ENCODE data around the gene GTPBP1. TPM values are rescaled to one million over a fixed set of nuclear protein-coding genes. Genes with fewer than 3 reads are reported as not detected.

Gene GTPBP1
- total RNA-seq = 19.3 TPM

DNA sequence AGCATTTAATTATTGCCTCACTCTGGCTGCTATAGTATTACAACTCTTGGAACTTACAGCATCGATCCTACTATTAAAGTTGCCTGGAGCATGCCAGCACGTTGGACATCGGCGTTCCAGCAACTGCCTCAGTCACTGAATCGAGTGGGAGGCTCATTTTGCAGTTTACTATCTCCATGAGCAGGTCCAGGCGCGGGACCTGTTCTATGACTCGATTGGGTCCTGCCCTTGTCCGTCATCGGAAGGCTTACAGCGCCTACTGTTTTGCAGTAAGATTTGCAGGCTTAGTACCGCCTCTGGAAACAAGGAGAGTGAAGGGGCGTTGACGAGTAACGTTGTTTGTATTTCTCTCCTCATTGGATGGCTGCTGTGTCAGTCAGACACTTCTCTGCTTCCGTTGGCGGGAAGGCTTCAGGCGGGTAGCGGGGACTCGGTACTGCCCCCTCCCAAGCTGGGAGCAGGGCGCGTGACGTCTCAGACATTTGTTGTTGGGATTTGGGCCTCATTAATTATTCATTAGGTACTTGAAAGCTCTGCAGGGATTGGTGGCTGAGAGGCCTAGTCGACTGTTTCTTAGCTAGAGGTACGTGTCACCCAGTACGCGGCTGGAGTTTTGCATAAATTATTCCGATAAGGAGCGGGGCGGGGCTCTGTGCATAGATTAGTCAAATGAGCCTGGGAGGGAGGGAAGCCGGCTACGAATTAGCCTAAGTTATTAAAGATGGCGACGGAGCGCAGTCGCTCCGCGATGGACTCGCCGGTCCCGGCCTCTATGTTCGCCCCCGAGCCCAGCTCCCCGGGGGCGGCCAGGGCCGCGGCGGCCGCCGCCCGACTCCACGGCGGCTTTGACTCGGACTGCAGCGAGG lies at the start of gene GTPBP1:
Gene GTPBP1 (plus strand): TSS at position 710 of the 866 bp plus-strand sequence. CDS start 12 bp downstream, at position 722.
- Histone ChIP-seq H3K9me3 (ENCODE audit: control insufficient read depth in 3 of 3, low read length in 3 of 3) (no peaks in the 10 kb centered on the region), H3K4me3 (ENCODE audit: low read length in 3 of 3) (peak within 1 kb of the TSS; percentile 83 to 90 (median 85)), H3K36me3 (ENCODE audit: control insufficient read depth in 3 of 3, insufficient read depth in 3 of 3, low read length in 3 of 3) (peaks cover 2 to 6% (median 4%) of the 10 kb centered on the region in 3 donors), H3K27ac (ENCODE audit: low read depth, low read length) (peak within 1 kb of the TSS; percentile 94), H3K4me1 (ENCODE audit: control insufficient read depth in 3 of 3, insufficient read depth in 3 of 3, low read length in 3 of 3) (peaks cover 33 to 47% (median 35%) of the 10 kb centered on the region in 3 donors), H3K27me3 (ENCODE audit: control insufficient read depth in 3 of 3, insufficient read depth in 3 of 3, low read length in 3 of 3) (no peaks in the 10 kb centered on the region), H3K9ac (ENCODE audit: low read depth in 1 of 3, low read length in 3 of 3) (peak within 1 kb of the TSS; percentile 79 to 89 (median 88))

DNA sequence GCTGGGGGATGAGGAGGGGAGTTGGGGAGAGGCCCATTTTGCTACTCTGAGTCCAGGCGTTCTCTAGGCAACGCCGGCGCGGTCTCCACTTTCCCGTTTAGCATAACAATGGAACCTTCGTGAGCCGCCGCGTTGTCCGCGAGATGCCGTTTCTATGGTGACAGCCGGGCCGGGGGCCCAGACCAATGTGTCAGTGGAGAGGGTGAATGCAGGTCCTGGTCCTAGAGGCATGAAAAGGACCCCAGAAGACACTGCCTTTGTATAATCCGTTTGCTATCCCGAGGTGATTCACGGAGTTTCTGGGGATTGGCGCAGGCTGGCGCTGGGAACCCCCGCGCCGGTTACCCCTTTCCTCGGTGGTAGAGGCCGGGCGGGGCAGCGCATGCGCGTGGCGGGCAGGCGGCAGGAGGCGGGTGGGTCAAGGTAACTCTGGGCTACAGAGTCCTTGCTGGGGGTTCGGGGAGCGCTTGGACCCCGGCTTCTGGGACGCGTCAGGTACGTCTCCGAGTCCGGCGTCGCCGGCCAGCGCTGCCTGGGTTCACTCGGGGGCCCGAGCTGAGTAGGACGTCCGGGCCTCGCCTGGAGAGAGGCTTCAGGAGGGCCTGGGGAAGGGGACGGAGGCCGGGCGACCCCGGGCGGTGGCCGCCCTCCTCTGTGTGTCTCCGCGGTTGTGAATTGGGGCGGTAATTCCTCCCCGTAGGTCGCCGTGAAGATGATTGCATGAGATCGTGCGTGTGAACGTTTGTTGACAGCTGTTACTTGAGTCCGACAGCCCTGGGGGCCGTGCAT lies 49.3 kb upstream of the GTPBP1 start, which contains the start of the genes CBY1 and FAM227A:
Gene CBY1 (plus strand): TSS at position 383 of the 789 bp plus-strand sequence. CDS start 11,417 bp downstream, outside the sequence.
Gene FAM227A (minus strand): TSS at position 137 of the 789 bp plus-strand sequence. CDS start 6,224 bp downstream, outside the sequence.
- peak within 1 kb of the TSS; percentile 93 for H3K27ac ChIP-seq (ENCODE audit: low read depth, low read length)
- H3K36me3 ChIP-seq (ENCODE audit: control insufficient read depth in 3 of 3, insufficient read depth in 3 of 3, low read length in 3 of 3) = no peaks in the 10 kb centered on the region
- H3K9me3 ChIP-seq (ENCODE audit: control insufficient read depth in 3 of 3, low read length in 3 of 3) = no peaks in the 10 kb centered on the region
- H3K9ac ChIP-seq (ENCODE audit: low read depth in 1 of 3, low read length in 3 of 3) = peak within 1 kb of the TSS; percentile 94 to 97 (median 96)
- H3K4me3 ChIP-seq (ENCODE audit: low read length in 3 of 3) = peak within 1 kb of the TSS; percentile 82 to 94 (median 91)
- H3K27me3 ChIP-seq (ENCODE audit: control insufficient read depth in 3 of 3, insufficient read depth in 3 of 3, low read length in 3 of 3) = no peaks in the 10 kb centered on the region
- peaks cover 13 to 14% (median 14%) of the 10 kb centered on the region in 3 donors for H3K4me1 ChIP-seq (ENCODE audit: control insufficient read depth in 3 of 3, insufficient read depth in 3 of 3, low read length in 3 of 3)

DNA sequence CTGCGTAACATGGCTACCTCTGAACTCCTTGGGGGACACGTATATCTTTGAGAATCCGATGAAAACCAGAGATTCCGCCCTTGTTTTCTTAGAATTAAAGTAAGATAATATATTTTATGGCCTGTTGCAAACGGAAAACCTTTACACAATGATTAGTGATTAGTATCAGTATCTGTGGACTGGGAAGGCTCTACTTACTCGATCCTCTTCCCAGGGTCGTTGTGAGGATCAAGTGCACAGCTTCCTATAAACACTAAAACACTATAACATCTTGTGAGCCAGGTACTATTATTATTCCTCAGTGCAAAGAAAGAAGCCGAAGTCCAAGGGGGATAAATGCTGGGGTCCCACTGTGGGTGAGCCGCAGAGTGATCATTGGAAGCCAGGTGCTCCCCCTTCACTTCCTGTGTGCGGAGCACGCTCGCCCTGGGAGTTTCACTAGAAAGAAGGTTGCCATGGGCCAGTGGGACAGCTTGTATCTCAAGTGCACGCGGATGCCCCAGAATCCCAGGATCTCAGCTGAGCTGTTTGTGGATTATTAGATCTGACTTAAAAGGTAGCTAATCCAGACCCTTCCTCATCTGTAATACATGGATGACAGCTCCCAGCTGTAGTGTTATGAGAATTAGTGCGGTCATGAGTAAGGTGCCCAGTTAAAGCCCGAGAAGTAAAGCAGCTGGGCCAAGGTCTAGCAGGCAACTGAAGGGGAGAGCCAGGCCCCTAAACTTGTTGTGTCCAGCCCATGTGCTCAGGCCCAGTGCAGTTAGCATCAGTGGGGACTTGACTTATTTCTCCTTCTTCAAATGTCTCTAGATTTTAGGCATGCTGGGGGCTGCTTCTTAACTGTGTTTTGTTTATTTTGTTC lies 48.5 kb upstream of the GTPBP1 start:
- peaks cover 13 to 14% (median 14%) of the 10 kb centered on the region in 3 donors for H3K4me1 ChIP-seq (ENCODE audit: control insufficient read depth in 3 of 3, insufficient read depth in 3 of 3, low read length in 3 of 3)
- peak overlapping the region; percentile 94 to 97 (median 96) for H3K9ac ChIP-seq (ENCODE audit: low read depth in 1 of 3, low read length in 3 of 3)
- H3K36me3 ChIP-seq (ENCODE audit: control insufficient read depth in 3 of 3, insufficient read depth in 3 of 3, low read length in 3 of 3) = no peaks in the 10 kb centered on the region
- no peaks in the 10 kb centered on the region for H3K9me3 ChIP-seq (ENCODE audit: control insufficient read depth in 3 of 3, low read length in 3 of 3)
- no peaks in the 10 kb centered on the region for H3K27me3 ChIP-seq (ENCODE audit: control insufficient read depth in 3 of 3, insufficient read depth in 3 of 3, low read length in 3 of 3)
- H3K27ac ChIP-seq (ENCODE audit: low read depth, low read length) = peak overlapping the region; percentile 93
- peak overlapping the region; percentile 82 to 94 (median 91) for H3K4me3 ChIP-seq (ENCODE audit: low read length in 3 of 3)

DNA sequence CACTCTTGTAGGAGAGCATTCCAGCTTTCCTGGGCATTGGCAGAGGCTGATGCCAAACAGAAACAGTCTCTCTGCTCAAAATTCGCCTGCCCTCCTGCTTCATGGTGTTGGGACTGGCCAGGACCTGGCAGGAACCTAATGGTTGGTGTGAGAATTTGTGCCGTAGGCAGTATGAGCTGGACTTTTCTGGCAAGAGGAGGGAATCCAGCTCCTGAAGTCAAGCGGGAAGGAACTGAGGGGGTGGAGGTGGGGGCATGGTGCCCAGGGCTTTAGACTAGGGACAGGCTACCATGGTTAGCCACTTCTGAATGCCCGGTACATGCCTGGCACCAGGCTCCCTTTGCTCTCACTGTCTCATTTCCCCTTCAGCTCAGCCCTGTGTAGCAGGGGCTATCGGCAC lies 30.9 kb upstream of the GTPBP1 start:
- Histone ChIP-seq H3K27ac (ENCODE audit: low read depth, low read length) (no peak overlapping the region), H3K36me3 (ENCODE audit: control insufficient read depth in 3 of 3, insufficient read depth in 3 of 3, low read length in 3 of 3) (peaks cover 17 to 24% (median 20%) of the 10 kb centered on the region in 3 donors), H3K4me1 (ENCODE audit: control insufficient read depth in 3 of 3, insufficient read depth in 3 of 3, low read length in 3 of 3) (no peaks in the 10 kb centered on the region), H3K27me3 (ENCODE audit: control insufficient read depth in 3 of 3, insufficient read depth in 3 of 3, low read length in 3 of 3) (no peaks in the 10 kb centered on the region), H3K9ac (ENCODE audit: low read depth in 1 of 3, low read length in 3 of 3) (no peak overlapping the region), H3K9me3 (ENCODE audit: control insufficient read depth in 3 of 3, low read length in 3 of 3) (no peaks in the 10 kb centered on the region), H3K4me3 (ENCODE audit: low read length in 3 of 3) (no peak overlapping the region)

DNA sequence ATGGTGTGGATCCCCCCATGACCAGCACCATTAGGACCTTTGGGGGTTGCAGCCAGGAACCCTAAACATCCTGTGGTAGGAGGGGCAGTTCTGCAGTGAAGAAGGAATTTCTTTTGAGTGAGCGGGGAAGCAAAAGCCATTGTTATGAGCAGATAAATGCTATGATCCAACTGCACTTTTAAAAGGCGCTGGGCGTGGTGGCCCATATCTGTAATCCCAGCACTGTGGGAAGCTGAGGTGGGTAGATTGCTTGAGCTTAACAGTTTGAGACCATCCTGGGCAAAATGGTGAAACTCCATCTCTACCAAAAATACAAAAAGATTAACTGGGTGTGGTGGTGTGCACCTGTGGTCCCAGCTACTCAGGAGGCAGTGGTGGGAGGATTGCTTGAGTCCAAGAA lies 29.9 kb upstream of the GTPBP1 start:
- H3K4me1 ChIP-seq (ENCODE audit: control insufficient read depth in 3 of 3, insufficient read depth in 3 of 3, low read length in 3 of 3) = no peaks in the 10 kb centered on the region
- no peak overlapping the region for H3K9ac ChIP-seq (ENCODE audit: low read depth in 1 of 3, low read length in 3 of 3)
- H3K9me3 ChIP-seq (ENCODE audit: control insufficient read depth in 3 of 3, low read length in 3 of 3) = no peaks in the 10 kb centered on the region
- H3K36me3 ChIP-seq (ENCODE audit: control insufficient read depth in 3 of 3, insufficient read depth in 3 of 3, low read length in 3 of 3) = peaks cover 14 to 22% (median 18%) of the 10 kb centered on the region in 3 donors
- H3K4me3 ChIP-seq (ENCODE audit: low read length in 3 of 3) = no peak overlapping the region
- no peaks in the 10 kb centered on the region for H3K27me3 ChIP-seq (ENCODE audit: control insufficient read depth in 3 of 3, insufficient read depth in 3 of 3, low read length in 3 of 3)
- no peak overlapping the region for H3K27ac ChIP-seq (ENCODE audit: low read depth, low read length)

DNA sequence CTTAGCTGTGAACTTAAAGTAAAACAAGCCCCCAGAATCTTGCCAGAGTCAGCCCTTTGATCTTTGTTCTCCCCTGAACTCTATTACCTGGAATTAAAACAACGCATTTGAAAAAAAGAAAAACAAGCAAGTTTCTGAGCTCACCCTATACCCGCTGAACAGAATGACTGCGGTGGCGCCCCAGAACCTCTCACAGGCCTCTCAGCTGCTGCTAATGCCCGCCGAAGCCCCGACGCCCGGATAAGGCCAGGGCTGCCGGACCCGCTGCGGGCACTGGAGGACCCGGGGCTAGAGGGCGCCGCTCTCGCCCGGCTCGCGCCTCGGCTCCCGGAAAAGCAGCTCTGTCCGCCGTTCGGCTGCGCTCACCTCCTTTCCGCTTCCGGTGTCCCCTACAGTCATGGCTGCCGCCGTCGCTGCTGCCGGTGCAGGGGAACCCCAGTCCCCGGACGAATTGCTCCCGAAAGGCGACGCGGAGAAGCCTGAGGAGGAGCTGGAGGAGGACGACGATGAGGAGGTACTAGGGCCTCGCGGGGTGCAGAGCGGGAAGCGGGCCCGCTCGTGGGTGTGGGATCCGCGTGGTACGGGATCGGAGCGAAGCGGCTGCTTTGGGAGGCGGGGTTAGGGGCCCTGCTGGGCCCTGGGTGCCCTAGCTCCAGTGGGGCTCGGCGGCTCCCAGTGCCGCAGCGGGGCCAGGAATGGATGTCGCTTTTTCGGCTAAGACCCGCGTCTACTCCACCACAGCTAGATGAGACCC lies 24.0 kb upstream of the GTPBP1 start, which contains the start of gene TOMM22:
Gene TOMM22 (plus strand): TSS at position 376 of the 754 bp plus-strand sequence. CDS start 22 bp downstream, at position 398.
- H3K27me3 ChIP-seq (ENCODE audit: control insufficient read depth in 3 of 3, insufficient read depth in 3 of 3, low read length in 3 of 3) = no peaks in the 10 kb centered on the region
- peak within 1 kb of the TSS; percentile 44 for H3K27ac ChIP-seq (ENCODE audit: low read depth, low read length)
- H3K36me3 ChIP-seq (ENCODE audit: control insufficient read depth in 3 of 3, insufficient read depth in 3 of 3, low read length in 3 of 3) = peaks cover 26 to 37% (median 35%) of the 10 kb centered on the region in 3 donors
- H3K4me1 ChIP-seq (ENCODE audit: control insufficient read depth in 3 of 3, insufficient read depth in 3 of 3, low read length in 3 of 3) = peaks cover 7 to 17% (median 11%) of the 10 kb centered on the region in 3 donors
- H3K9ac ChIP-seq (ENCODE audit: low read depth in 1 of 3, low read length in 3 of 3) = peak within 1 kb of the TSS; percentile 93 to 97 (median 94)
- no peaks in the 10 kb centered on the region for H3K9me3 ChIP-seq (ENCODE audit: control insufficient read depth in 3 of 3, low read length in 3 of 3)
- H3K4me3 ChIP-seq (ENCODE audit: low read length in 3 of 3) = peak within 1 kb of the TSS; percentile 89 to 99 (median 99)

DNA sequence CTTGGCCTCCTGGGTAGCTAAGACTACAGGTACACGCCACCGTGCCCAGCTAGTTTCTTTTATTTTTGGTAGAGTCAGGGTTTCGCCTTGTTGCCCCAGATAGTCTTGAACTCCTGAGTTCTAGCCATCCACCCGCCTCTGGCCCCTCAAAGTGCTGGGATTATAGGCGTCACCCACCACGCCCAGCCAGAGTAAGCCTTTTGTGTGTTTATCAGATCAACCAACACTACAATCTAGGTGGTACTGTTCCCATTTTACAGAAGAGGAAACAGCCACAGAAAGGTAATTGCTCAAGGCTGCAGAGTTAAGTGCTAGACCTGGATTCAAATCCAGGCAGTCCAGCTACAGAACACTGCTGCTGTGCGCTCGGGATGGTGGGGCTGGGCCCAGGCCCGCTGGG lies 20.8 kb upstream of the GTPBP1 start:
- Histone ChIP-seq H3K36me3 (ENCODE audit: control insufficient read depth in 3 of 3, insufficient read depth in 3 of 3, low read length in 3 of 3) (peaks cover 54 to 64% (median 54%) of the 10 kb centered on the region in 3 donors), H3K9ac (ENCODE audit: low read depth in 1 of 3, low read length in 3 of 3) (no peak overlapping the region), H3K27me3 (ENCODE audit: control insufficient read depth in 3 of 3, insufficient read depth in 3 of 3, low read length in 3 of 3) (no peaks in the 10 kb centered on the region), H3K4me3 (ENCODE audit: low read length in 3 of 3) (no peak overlapping the region), H3K27ac (ENCODE audit: low read depth, low read length) (no peak overlapping the region), H3K9me3 (ENCODE audit: control insufficient read depth in 3 of 3, low read length in 3 of 3) (no peaks in the 10 kb centered on the region), H3K4me1 (ENCODE audit: control insufficient read depth in 3 of 3, insufficient read depth in 3 of 3, low read length in 3 of 3) (peaks cover 7 to 17% (median 11%) of the 10 kb centered on the region in 3 donors)

DNA sequence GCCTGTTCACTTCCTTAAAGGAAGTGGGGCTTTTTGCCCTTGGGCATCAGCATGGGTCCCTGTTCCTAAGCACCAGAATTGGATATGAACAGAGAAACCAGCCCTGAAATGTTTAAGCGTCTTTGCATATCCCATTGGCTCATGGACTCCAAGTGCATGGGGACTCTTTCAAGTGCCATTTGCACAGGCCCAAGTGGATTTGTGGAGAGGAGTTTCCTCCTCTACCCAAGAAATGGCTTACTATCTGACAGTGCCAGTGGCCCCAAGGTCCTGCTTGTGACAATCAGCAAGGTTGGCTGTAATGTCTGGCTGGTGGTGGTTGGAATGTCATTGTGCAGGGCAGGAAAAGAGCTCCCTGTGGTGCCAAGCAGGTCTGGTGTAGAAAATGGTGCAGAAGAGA lies 20.0 kb upstream of the GTPBP1 start:
- Histone ChIP-seq H3K27me3 (ENCODE audit: control insufficient read depth in 3 of 3, insufficient read depth in 3 of 3, low read length in 3 of 3) (no peaks in the 10 kb centered on the region), H3K36me3 (ENCODE audit: control insufficient read depth in 3 of 3, insufficient read depth in 3 of 3, low read length in 3 of 3) (peaks cover 55 to 67% (median 56%) of the 10 kb centered on the region in 3 donors), H3K27ac (ENCODE audit: low read depth, low read length) (no peak overlapping the region), H3K9me3 (ENCODE audit: control insufficient read depth in 3 of 3, low read length in 3 of 3) (no peaks in the 10 kb centered on the region), H3K9ac (ENCODE audit: low read depth in 1 of 3, low read length in 3 of 3) (no peak overlapping the region), H3K4me3 (ENCODE audit: low read length in 3 of 3) (no peak overlapping the region), H3K4me1 (ENCODE audit: control insufficient read depth in 3 of 3, insufficient read depth in 3 of 3, low read length in 3 of 3) (peaks cover 7 to 17% (median 11%) of the 10 kb centered on the region in 3 donors)

Data from skeletal muscle tissue (tissue), 4 donors.